Fibroblast of villous mesenchyme (primary cell): Measurements from ENCODE around the gene ITGAX. TPM values are rescaled to one million over a fixed set of nuclear protein-coding genes. Genes with fewer than 3 reads are reported as not detected.

Experiments
- DNase-seq: peaks from one replicate; pipeline ENCODE4 v3.0.0-alpha.2; 2010; ENCODE audit warnings: low read depth
- H3K4me3 ChIP-seq: 2 replicates; pipeline ENCODE4 v1.5.1; 2011; ENCODE audit warnings: low read depth, mild to moderate bottlenecking, low read length
- CTCF ChIP-seq: IDR thresholded peaks from 2 replicates; pipeline ENCODE4 v1.5.1; 2012; ENCODE audit warnings: low read depth, mild to moderate bottlenecking, low read length; ENCODE audit not compliant: insufficient read depth
- total RNA-seq: library from RNA; depleted of rRNA; stranded (reverse); fragments of >200 nt; gene quantifications from 2 replicates; pipeline ENCODE4 v1.2.3, GENCODE V29; 2012

The ITGAX gene
- total RNA-seq, 1 donor: not detected

DNA sequence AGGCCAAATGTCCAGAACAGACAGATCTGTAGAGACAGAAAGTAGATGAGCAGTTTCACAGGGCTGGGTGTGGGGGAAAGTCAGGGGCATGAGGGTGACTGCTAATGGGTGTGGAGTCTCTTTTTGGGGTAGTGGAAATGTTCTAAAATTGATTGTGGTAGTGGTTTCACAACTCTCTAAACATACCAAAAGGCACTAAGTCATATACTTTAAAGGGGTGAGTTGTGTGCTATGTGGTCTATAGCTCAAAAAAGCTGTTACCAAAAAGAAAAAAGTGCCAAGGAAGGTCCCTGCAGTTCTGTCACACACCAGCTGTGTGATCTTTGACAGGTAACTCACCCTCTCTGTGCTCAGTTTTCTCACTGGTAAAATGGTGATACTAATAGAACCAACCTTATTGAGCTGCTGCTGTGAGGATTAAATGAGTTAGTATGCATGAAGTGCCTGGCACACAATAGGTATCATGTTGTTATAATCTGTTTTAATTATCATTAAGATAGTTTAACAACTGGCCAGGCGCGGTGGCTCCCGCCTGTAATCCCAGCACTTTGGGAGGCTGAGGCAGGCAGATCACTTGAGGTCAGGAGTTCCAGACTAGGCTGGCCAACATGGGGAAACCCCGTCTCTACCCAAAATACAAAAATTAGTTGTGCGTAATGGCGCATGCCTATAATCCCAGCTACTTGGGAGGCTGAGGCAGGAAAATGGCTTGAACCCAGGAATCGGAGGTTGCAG is 10.3 kb downstream of the ITGAX start:
- DNase-seq: no peak
- no peak overlapping the region for H3K4me3 ChIP-seq
- TF ChIP-seq CTCF: no peak

DNA sequence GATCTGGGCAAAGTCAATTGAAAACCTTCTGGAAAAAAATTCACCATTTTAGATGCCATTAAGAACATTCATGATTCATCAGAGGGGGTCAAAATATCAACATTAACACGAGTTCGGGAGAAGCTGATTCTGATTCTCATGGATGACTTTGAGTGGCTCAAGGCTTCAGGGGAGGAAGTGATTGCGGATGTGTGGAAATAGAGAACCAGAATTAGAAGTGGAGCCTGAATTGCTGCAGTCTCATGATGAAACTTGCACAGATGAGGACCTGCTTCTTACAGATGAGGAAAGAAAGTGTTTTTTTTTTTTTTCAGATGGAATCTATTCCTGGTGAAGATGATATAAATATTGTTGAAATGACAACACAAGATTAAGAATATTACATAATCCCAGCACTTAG is 12.9 kb downstream of the ITGAX start:
- DNase-seq: no peak
- TF ChIP-seq CTCF: no peak
- H3K4me3 ChIP-seq: no peak overlapping the region

- no peak overlapping the region for H3K4me3 ChIP-seq
- TF ChIP-seq CTCF: no peak
- no peak for DNase-seq
Observed at GRCh38 chr16:31371008-31371407, 16.0 kb downstream of the ITGAX start.

DNA sequence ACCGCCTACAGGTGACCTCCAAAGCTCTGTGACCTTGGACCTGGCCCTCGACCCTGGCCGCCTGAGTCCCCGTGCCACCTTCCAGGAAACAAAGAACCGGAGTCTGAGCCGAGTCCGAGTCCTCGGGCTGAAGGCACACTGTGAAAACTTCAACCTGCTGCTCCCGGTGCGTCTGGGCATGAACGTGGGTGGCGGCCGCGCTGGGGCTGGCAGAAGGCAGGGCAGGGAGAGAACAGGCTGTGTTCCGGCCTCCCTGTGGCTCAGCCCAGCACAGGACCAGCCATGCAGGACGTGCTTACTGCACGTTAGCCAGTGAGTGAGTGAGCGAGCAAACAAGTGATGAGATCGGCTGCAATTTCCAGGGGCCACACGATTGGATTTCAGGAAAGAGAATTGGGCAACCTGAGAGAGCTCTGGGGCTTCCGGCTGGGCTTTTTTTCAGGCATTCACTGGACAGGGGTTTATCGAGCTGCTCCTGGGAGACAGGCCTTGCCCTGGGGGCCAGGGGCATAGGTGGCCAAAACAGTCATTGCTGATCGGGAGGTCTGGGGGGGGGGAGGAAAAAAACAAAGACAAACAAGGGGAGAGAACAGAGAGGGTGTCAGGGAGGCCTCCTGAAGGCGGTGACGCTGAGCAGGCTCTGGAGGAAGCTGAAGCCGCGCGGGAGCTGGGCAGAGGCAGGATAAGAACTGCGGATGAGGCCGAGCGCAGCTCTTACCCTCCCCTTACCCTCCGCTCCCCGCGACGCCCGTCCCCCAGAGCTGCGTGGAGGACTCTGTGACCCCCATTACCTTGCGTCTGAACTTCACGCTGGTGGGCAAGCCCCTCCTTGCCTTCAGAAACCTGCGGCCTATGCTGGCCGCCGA is 16.9 kb downstream of the ITGAX start:
- no peak for TF ChIP-seq CTCF
- DNase-seq: no peak
- no peak overlapping the region for H3K4me3 ChIP-seq

DNA sequence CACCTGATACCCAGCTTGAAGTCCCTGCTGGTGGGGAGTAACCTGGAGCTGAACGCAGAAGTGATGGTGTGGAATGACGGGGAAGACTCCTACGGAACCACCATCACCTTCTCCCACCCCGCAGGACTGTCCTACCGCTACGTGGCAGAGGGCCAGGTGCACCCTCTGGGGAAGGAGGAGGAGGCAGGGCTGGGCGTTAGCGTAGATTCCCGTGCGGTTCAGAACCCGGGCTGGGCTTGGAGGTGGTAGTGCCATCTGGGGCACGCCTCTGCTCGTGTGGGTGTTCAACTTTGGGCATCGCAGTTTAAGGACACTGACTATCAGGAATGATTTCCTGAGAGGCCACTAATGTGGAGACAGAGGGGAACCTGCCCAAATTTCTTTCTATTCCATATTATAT is 18.3 kb downstream of the ITGAX start:
- no peak overlapping the region for H3K4me3 ChIP-seq
- TF ChIP-seq CTCF: no peak
- no peak for DNase-seq

DNA sequence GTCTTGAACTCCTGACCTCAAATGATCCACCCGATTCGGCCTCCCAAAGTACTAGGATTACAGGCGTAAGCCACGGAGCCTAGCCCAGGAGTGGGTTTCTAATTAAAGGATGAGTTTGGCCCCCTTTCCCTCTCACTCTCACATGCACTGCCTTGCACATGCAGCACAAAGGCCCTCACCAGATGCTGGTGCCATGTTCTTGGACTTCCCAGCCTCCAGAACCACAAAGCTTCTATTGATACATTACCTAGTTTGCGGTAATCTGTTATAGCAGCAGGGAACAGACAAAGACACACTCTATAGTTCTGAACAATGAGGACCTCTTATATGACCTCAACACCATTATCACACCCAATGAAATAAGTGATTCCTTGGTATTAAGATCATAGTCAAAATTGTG is 20.3 kb downstream of the ITGAX start:
- H3K4me3 ChIP-seq: no peak overlapping the region
- no peak for TF ChIP-seq CTCF
- DNase-seq: no peak
